WI38 (cell line): ENCODE measurements around the gene CCR2.
"Not testable (repeated sequence)": the region's sequence is repeated elsewhere in the genome, so short reads cannot be mapped to it uniquely, and the experiment has no call there.

Source experiments
- H3K4me3 ChIP-seq: 2 replicates; pipeline ENCODE4 v1.5.1; 2011; ENCODE audit warnings: low read depth, mild to moderate bottlenecking, control low read depth, low read length
- CTCF ChIP-seq: IDR thresholded peaks from 2 replicates; pipeline ENCODE4 v1.5.1; 2012; ENCODE audit warnings: low read depth, mild to moderate bottlenecking, control low read depth, low read length

The CCR2 gene

GRCh38 chr3:46324036-46324435, 29.9 kb upstream of the CCR2 start:
- H3K4me3 ChIP-seq: no peak overlapping the region

GRCh38 chr3:46325645-46326300, 28.1 kb upstream of the CCR2 start:
- H3K4me3 ChIP-seq: no peak overlapping the region
- no peak for TF ChIP-seq CTCF

More at GRCh38 chr3:46324036-46324435, 29.9 kb upstream of the CCR2 start:
- no peak for TF ChIP-seq CTCF

GRCh38 chr3:46330676-46331075, 23.2 kb upstream of the CCR2 start:
- H3K4me3 ChIP-seq: not testable (repeated sequence)

GRCh38 chr3:46334741-46335478, 19.0 kb upstream of the CCR2 start:
- H3K4me3 ChIP-seq: no peak overlapping the region
- no peak for TF ChIP-seq CTCF

GRCh38 chr3:46335541-46335940, 18.4 kb upstream of the CCR2 start:
- TF ChIP-seq CTCF: no peak
- no peak overlapping the region for H3K4me3 ChIP-seq

- TF ChIP-seq CTCF: no peak
- no peak overlapping the region for H3K4me3 ChIP-seq
Observed at GRCh38 chr3:46337911-46338310, 16.0 kb upstream of the CCR2 start.

- no peak overlapping the region for H3K4me3 ChIP-seq
- no peak for TF ChIP-seq CTCF
Observed at GRCh38 chr3:46338840-46339239, 15.1 kb upstream of the CCR2 start.
